ENCODE measurements around the gene HADH.

HADH gene

DNA sequence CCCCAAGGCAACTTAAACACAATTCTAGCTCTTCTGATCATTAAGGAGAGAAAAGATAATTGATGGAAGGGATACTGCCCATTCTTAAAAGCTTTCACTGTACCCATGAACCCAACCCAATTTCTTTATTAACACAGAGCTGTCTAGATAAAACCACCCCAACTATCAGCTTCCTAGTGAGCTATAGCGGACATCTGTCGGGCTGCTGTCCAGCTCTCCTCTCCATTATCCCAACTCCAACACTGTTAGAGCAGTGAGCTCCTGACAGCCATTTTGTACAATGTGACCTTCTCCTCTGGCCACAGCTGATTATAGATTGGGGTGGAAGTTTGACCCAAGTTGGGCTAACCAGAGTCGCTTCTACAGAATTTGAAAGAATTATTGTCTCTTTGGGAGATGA, 66.1 kb downstream of the HADH start:
- FAIRE-seq (no peak), DNase-seq (ENCODE audit: insufficient read length, low spot score) (no peak)

- FAIRE-seq = no peak
- DNase-seq (ENCODE audit: insufficient read length, low spot score) = no peak
Measured at GRCh38 chr4:108056418-108056817, 66.7 kb downstream of the HADH start.

- DNase-seq (ENCODE audit: insufficient read length, low spot score) = peak; percentile 56
- FAIRE-seq = no peak
Measured at GRCh38 chr4:108058685-108059440, 69.2 kb downstream of the HADH start.

- FAIRE-seq (no peak), DNase-seq (ENCODE audit: insufficient read length, low spot score) (peak; percentile 21)
Measured at GRCh38 chr4:108060164-108060563, 70.5 kb downstream of the HADH start.

DNA sequence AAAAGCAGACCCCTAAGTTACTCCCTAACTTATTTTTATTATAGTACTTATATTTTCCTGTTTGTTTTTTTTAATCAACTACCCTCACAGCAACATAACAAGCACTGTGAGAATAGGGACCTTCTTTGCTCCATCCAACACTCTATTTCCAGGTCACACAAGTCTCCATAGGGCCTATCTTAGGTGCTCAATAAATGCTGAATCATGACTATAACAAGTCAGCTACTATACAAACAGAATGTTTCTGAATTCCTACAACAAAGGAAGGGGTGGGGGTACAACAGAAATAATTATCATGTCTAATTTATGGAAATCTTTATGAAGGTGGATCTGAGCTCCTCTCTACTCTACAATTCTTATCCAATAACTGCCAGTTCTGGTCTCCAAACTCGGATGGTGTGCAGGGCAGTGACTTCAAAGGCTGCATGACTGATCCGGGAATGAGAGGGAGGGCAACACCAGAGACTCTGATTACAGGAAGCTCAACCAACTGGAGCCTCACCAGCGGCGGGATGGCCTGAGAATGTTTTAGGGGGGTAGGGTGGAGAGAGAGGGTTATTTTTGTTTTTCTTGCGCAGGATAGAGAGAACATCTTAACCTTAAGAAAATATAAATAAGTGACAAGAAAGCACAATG, 71.1 kb downstream of the HADH start:
- no peak for DNase-seq (ENCODE audit: insufficient read length, low spot score)

DNA sequence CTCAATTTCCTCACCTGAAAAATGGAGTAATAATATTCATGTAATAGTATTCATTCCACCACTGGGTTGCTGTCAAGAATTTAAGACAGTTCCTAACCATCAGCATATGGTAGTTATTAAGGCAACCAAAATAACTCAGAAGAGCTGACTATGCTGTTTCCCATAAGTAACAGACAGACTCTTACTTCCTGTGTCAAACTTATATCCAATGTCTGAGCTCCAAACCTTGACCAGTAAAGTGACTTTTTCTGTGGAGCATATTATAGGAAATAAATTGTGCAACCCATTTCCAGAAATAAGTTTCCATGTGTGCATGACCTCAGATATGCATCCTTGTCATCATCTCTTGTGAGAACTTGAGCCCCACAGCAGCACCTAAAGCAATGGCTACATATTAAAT, 78.8 kb downstream of the HADH start:
- no peak for FAIRE-seq
- DNase-seq (ENCODE audit: insufficient read length, low spot score) = no peak

More for the DNA sequence above, 71.1 kb downstream of the HADH start:
- no peak for FAIRE-seq

DNA sequence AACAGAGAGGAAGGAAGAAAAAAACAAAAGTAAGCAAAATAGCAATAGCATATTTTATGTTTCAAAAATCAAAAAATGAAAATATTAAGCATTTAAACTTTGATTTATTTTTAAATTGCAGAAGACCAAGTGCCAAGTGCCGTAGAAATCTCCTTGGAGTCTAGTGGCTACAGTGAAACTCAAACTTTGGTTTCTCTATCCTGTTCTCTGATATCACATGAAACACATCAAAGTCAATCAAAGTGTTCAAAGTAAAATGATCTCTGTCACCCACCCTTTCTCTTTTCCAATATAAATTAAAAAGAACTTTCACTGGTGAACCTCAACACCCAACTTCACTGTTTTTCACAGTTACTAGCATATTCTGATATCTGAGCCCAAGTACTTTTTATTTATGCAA, 81.1 kb downstream of the HADH start:
- FAIRE-seq = no peak
- DNase-seq (ENCODE audit: insufficient read length, low spot score) = no peak

DNA sequence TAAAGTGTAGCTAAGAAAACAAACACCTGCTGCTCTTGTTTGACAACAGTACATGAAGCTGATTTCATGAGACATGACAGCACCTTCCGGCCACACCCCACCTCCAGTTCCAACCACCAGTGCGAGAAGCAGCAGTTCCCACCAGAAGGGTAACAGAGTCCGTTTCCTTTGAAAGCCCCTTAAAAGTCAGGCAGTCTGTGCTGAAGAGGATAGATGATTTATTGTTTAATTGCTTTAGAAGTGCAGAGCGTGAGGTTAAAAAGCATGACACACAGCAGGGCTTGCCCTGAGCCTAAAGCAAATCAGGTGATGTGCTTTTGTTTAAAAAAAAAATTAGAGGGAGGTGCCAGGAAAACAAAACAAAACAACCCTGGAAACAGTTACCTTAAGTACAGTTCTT, 82.6 kb downstream of the HADH start:
- FAIRE-seq (no peak), DNase-seq (ENCODE audit: insufficient read length, low spot score) (no peak)

DNA sequence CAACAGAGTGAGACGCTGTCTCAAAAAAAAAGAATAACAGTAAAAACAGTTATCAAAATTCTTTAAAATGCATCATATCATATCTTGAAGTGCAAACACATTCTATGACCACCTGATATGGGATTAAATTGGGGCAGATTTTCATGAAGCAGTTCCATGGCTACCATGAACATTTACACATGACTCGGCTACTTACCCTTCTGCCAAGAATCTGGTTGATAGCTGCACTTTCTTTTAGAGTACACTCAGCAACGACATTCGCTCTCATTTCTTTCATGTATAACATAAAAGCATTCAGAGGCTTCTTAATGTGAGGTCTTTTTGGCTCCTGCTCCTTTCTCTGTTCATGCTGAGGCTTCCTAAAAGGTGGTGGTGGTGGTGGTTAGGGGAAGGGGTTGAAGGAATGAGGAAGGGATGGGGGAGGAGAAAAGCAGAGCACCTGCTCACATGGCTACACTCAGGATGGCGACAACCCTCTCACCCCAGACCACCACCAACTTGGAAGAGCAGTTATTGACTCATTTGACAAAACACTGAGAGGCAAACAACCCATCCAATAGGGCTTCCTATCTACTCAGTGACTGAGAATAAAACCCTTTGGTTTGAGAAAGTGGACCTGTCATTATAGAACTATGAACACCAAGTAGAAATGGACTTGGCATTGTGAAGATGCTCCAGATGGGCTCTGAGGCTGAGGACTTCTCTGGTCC, 88.5 kb downstream of the HADH start:
- FAIRE-seq (no peak), DNase-seq (ENCODE audit: insufficient read length, low spot score) (no peak)

DNA sequence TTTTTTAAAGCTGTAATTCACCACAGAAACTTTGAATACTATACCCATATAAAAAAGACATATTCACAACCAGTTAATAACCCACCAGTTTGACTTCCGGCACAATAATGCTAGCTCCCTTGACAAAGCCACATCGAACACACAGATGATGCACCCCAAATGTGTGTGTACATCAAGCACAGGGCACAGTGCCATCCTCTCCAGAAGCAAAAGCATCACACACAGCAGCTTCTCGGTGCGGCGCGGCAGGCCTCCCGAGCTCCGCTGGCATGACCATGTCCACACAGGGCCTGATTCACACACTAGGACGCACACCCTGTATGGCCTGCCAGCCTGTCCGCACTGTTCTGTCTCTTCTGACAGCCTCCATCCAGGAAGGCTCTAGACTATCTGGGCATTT, 91.1 kb downstream of the HADH start:
- FAIRE-seq = no peak
- DNase-seq (ENCODE audit: insufficient read length, low spot score) = no peak

DNA sequence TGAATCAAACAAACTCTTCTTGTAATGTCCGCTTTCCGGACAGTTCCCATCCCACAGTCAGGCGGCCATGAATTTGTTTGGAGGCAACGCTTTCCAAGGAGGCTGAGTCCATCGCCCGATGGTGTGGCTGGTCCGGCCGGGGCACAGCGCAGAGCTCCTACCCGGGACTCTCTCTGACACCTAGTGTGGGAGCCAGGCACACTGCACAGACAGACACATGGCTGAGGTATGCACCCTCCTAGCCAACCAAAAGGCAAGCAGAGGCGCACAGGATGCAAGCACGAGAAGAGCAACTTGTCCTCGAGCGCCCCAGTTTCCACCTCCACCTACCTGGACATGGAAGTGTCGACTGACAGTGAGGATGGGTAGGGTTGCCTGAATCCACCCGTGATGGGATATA, 91.6 kb downstream of the HADH start:
- FAIRE-seq = no peak
- DNase-seq (ENCODE audit: insufficient read length, low spot score) = no peak

Measured in HTR-8/SVneo (cell line).